Large intestine (tissue), 3 donors: Measurements from ENCODE around the gene ATP2A3. TPM values are rescaled to one million over a fixed set of nuclear protein-coding genes. Genes with fewer than 3 reads are reported as not detected.

ENCODE experiments used
- DNase-seq, 2 donors: peaks; one replicate each; pipeline versions ENCODE4 v3.0.0 to v3.0.0-alpha.2; 2013
- H3K27ac ChIP-seq: one replicate; pipeline ENCODE4 v1.5.1; 2013; ENCODE audit warnings: low read length
- H3K27me3 ChIP-seq: 2 replicates; pipeline ENCODE4 v1.6.1; 2013; ENCODE audit warnings: low read length; ENCODE audit not compliant: control insufficient read depth, insufficient read depth
- H3K36me3 ChIP-seq: 2 replicates; pipeline ENCODE4 v1.6.1; 2013; ENCODE audit warnings: low read length; ENCODE audit not compliant: control insufficient read depth, insufficient read depth
- H3K4me1 ChIP-seq: one replicate; pipeline ENCODE4 v1.6.1; 2013; ENCODE audit warnings: low read length; ENCODE audit not compliant: control insufficient read depth, insufficient read depth
- H3K4me3 ChIP-seq: one replicate; pipeline ENCODE4 v1.5.1; 2013; ENCODE audit warnings: low read length
- H3K9me3 ChIP-seq: one replicate; pipeline ENCODE4 v1.6.1; 2013; ENCODE audit warnings: mild to moderate bottlenecking, low read depth, low read length, moderate library complexity; ENCODE audit not compliant: control insufficient read depth
- WGBS: methylation state at CpG from one replicate; pipeline ENCODE4 v1.1.5; 2013; ENCODE audit warnings: low lambda C conversion rate; ENCODE audit not compliant: insufficient coverage; 5-methylcytosine and 5-hydroxymethylcytosine counted together
- polyA plus RNA-seq: library from polyadenylated mRNA; unstranded; fragments of 120-200 nt; gene quantifications from one replicate; pipeline ENCODE4 v1.2.1, GENCODE V29; 2013

Gene ATP2A3
- polyA plus RNA-seq, 1 donor = 44.4 TPM

GRCh38 chr17:3900646-3901045, 63.6 kb downstream of the ATP2A3 start:
- Histone ChIP-seq H3K4me1 (no peaks in the 10 kb centered on the region), H3K4me3 (no peak overlapping the region), H3K27me3 (no peaks in the 10 kb centered on the region), H3K9me3 (no peaks in the 10 kb centered on the region), H3K27ac (no peak overlapping the region), H3K36me3 (peaks cover 16% of the 10 kb centered on the region)
- WGBS = 100% methylated on average over 3 of the region's 6 CpGs
- DNase-seq = no peak

DNA sequence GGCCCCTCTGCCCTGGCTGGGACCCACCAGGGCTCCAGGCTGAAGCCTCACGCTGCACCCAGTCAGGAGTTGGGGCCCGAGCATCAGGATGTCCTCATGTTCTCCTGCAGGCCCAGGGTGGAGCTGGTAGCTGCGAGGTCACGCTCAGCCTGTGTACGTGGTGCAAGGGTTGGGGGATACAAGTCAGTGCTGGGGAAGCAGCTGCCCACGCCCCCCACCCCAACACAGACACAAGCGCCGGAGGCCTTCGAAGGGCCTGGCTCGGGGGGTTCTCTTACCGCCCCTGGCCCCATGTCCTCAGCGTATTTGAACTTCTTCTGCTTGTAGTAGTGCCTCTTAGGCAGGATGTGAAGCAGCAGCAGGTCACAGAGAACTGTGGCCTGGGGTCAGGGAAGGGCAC, 66.5 kb downstream of the ATP2A3 start:
- WGBS = no CpG with 5 or more reads among the region's 12 CpGs
- Histone ChIP-seq H3K36me3 (peaks cover 12% of the 10 kb centered on the region), H3K4me3 (no peak overlapping the region), H3K27me3 (no peaks in the 10 kb centered on the region), H3K9me3 (no peaks in the 10 kb centered on the region), H3K27ac (no peak overlapping the region), H3K4me1 (peaks cover 20% of the 10 kb centered on the region)
- DNase-seq = no peak

GRCh38 chr17:3896968-3897235, 67.3 kb downstream of the ATP2A3 start:
- no peak overlapping the region for H3K27ac ChIP-seq
- no peaks in the 10 kb centered on the region for H3K9me3 ChIP-seq
- no peak for DNase-seq
- no CpG with 5 or more reads among the region's 6 CpGs for WGBS
- H3K36me3 ChIP-seq = peaks cover 12% of the 10 kb centered on the region
- H3K4me3 ChIP-seq = no peak overlapping the region
- no peaks in the 10 kb centered on the region for H3K27me3 ChIP-seq
- peaks cover 22% of the 10 kb centered on the region for H3K4me1 ChIP-seq

GRCh38 chr17:3896108-3896967, 67.9 kb downstream of the ATP2A3 start:
- H3K4me1 ChIP-seq = peaks cover 26% of the 10 kb centered on the region
- no peak for DNase-seq

DNA sequence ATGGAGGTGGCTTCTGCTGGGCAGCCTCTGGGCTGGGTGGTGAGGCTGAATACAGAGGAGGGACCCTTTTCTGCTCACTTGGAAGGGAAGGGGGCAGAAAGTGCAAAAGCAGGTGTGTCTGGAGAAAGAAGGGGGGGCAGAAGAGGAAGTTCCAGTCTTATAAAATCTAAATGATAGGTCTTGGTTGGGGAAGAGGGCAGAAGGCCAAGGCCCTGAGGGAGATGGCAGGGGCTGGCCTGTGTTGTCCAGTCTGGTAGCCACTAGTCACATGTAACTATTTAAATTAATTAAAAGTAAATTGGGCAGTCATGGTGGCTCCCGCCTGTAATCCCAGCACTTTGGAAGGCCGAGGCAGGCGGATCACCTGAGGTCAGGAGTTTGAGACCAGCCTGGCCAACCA, 68.9 kb downstream of the ATP2A3 start:
- H3K36me3 ChIP-seq = peaks cover 12% of the 10 kb centered on the region
- H3K4me3 ChIP-seq = no peak overlapping the region
- H3K9me3 ChIP-seq = no peaks in the 10 kb centered on the region
- no peaks in the 10 kb centered on the region for H3K27me3 ChIP-seq
- H3K4me1 ChIP-seq = peaks cover 26% of the 10 kb centered on the region
- H3K27ac ChIP-seq = peak overlapping the region; percentile 88
- no CpG with 5 or more reads among the region's 3 CpGs for WGBS
- DNase-seq = no peak

More at GRCh38 chr17:3896108-3896967, 67.9 kb downstream of the ATP2A3 start:
- no peak overlapping the region for H3K27ac ChIP-seq
- H3K4me3 ChIP-seq = no peak overlapping the region
- H3K27me3 ChIP-seq = no peaks in the 10 kb centered on the region
- no CpG with 5 or more reads among the region's 15 CpGs for WGBS
- H3K36me3 ChIP-seq = peaks cover 12% of the 10 kb centered on the region
- H3K9me3 ChIP-seq = no peaks in the 10 kb centered on the region

GRCh38 chr17:3894911-3895343, 69.3 kb downstream of the ATP2A3 start:
- peak overlapping the region; percentile 88 for H3K27ac ChIP-seq
- DNase-seq = peak; percentile 78 to 90
- no peaks in the 10 kb centered on the region for H3K9me3 ChIP-seq
- 50% methylated on average over 1 of the region's 2 CpGs for WGBS
- H3K4me3 ChIP-seq = no peak overlapping the region
- H3K4me1 ChIP-seq = peaks cover 26% of the 10 kb centered on the region
- H3K27me3 ChIP-seq = no peaks in the 10 kb centered on the region
- H3K36me3 ChIP-seq = peaks cover 12% of the 10 kb centered on the region

DNA sequence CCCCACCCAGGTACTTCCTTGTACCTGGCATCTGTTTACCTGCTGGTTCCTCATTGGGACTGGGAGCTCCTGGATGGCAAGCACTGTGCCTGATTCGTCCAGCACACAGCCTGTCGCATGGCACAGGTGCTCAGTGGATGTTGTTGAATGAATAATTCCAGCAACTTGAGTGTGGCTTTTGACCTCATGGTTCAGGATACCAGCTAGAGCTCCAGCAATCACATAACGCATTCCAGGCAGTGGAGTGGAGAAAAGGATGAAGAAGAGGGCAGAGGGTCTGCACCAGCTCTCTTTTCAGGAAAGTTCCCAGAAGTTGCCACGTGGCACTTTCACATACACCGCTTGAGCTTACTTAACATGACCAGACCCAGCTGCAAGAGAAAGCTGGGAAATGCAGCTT, 70.0 kb downstream of the ATP2A3 start:
- DNase-seq = no peak
- WGBS = no CpG with 5 or more reads among the region's 5 CpGs
- Histone ChIP-seq H3K27ac (peak overlapping the region; percentile 88), H3K9me3 (no peaks in the 10 kb centered on the region), H3K36me3 (peaks cover 12% of the 10 kb centered on the region), H3K4me1 (peaks cover 26% of the 10 kb centered on the region), H3K27me3 (no peaks in the 10 kb centered on the region), H3K4me3 (no peak overlapping the region)

- H3K4me1 ChIP-seq = peaks cover 30% of the 10 kb centered on the region
These were observed 70.5 kb downstream of the ATP2A3 start for GRCh38 chr17:3893720-3894116.

DNA sequence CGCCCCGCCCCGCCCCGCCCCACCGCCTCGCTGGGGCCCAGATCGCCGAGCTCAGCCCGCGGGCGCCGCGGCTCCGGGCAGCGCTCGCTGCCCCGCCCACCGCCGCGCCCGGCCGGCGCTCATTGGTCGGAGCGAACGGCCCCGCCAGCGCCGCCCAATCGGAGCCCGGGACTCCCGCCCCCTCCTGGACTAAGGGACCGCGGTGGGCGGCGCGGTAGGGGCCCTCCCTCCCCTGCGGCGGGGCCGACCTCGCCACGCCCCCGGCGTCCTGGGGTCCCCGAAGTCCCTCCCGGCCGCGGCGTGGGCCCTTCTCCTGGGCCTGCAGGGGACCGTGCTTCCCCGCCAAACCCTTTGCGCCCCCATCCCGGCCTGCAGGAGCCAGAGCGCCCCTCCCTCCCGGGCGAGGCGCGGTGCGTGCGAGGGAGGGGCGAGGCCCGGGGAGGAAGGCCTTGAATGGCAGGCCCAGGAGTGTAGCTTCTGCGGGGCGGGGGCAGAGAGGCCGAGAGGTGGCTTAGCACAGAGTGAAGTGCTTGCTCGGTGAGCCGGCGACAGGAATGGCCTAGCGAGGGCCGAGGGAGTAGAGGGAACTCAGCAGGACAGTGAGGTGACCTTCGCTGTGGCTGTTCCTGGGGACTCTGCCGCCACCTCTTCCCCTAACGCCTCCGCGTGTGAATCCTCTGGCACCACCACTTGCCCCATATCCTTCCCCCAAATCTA, 71.1 kb downstream of the ATP2A3 start, which contains the start of gene CAMKK1:
Gene CAMKK1, minus strand, starts transcription at position 51 of the 717 bp plus-strand sequence. CDS start 7,366 bp downstream, outside the sequence.
- Histone ChIP-seq H3K4me3 (peak within 1 kb of the TSS; percentile 50), H3K27me3 (no peaks in the 10 kb centered on the region), H3K4me1 (peaks cover 34% of the 10 kb centered on the region)

More at GRCh38 chr17:3893720-3894116, 70.5 kb downstream of the ATP2A3 start:
- WGBS = 82% methylated on average over 2 of the region's 7 CpGs
- H3K4me3 ChIP-seq = peak overlapping the region; percentile 50
- H3K36me3 ChIP-seq = peaks cover 10% of the 10 kb centered on the region
- H3K9me3 ChIP-seq = no peaks in the 10 kb centered on the region
- no peaks in the 10 kb centered on the region for H3K27me3 ChIP-seq
- H3K27ac ChIP-seq = peak overlapping the region; percentile 88
- DNase-seq = no peak

GRCh38 chr17:3892095-3892998, 71.9 kb downstream of the ATP2A3 start:
- H3K27ac ChIP-seq = peak overlapping the region; percentile 18
- H3K36me3 ChIP-seq = peaks cover 1% of the 10 kb centered on the region
- no peaks in the 10 kb centered on the region for H3K27me3 ChIP-seq
- WGBS = no CpG with 5 or more reads among the region's 96 CpGs
- no peaks in the 10 kb centered on the region for H3K9me3 ChIP-seq
- DNase-seq = peak; percentile 74 to 83
- peak overlapping the region; percentile 45 for H3K4me3 ChIP-seq
- peaks cover 39% of the 10 kb centered on the region for H3K4me1 ChIP-seq

More for the DNA sequence above, 71.1 kb downstream of the ATP2A3 start, which contains the start of gene CAMKK1:
- H3K9me3 ChIP-seq = no peaks in the 10 kb centered on the region
- H3K27ac ChIP-seq = peak within 1 kb of the TSS; percentile 88
- peaks cover 7% of the 10 kb centered on the region for H3K36me3 ChIP-seq
- no CpG with 5 or more reads among the region's 75 CpGs for WGBS
- DNase-seq = peak; percentile 88 to 96
